Ectodermal cell (in vitro differentiated cells): Measurements from ENCODE around the gene DNAJC15.
"Not testable (repeated sequence)": the region's sequence is repeated elsewhere in the genome, so short reads cannot be mapped to it uniquely, and the experiment has no call there.

Source experiments
- H3K27ac ChIP-seq: 2 replicates; pipeline ENCODE4 v1.7.0; 2013; ENCODE audit warnings: mild to moderate bottlenecking, low read depth, low read length; ENCODE audit not compliant: insufficient read depth, poor library complexity, severe bottlenecking
- H3K27me3 ChIP-seq: 2 replicates; pipeline ENCODE4 v1.7.0; 2013; ENCODE audit warnings: mild to moderate bottlenecking, low read length; ENCODE audit not compliant: insufficient read depth, control insufficient read depth, poor library complexity, severe bottlenecking
- H3K36me3 ChIP-seq: one replicate; pipeline ENCODE4 v1.7.0; 2013; ENCODE audit warnings: low read length; ENCODE audit not compliant: control insufficient read depth, insufficient read depth
- H3K4me1 ChIP-seq: one replicate; pipeline ENCODE4 v1.7.0; 2013; ENCODE audit warnings: low read length; ENCODE audit not compliant: control insufficient read depth, insufficient read depth
- H3K4me3 ChIP-seq: 2 replicates; pipeline ENCODE4 v1.7.0; 2013; ENCODE audit warnings: low read depth, low read length, control low read depth; ENCODE audit not compliant: insufficient read depth
- H3K9me3 ChIP-seq: 2 replicates; pipeline ENCODE4 v1.7.0; 2013; ENCODE audit warnings: mild to moderate bottlenecking, low read length, moderate library complexity; ENCODE audit not compliant: control insufficient read depth
- WGBS, 2 experiments: methylation state at CpG; one replicate each; pipeline ENCODE4 v1.1.7; 2013; ENCODE audit warnings: missing lambda C conversion rate in 2 of 2; 5-methylcytosine and 5-hydroxymethylcytosine counted together

The DNAJC15 gene

DNA sequence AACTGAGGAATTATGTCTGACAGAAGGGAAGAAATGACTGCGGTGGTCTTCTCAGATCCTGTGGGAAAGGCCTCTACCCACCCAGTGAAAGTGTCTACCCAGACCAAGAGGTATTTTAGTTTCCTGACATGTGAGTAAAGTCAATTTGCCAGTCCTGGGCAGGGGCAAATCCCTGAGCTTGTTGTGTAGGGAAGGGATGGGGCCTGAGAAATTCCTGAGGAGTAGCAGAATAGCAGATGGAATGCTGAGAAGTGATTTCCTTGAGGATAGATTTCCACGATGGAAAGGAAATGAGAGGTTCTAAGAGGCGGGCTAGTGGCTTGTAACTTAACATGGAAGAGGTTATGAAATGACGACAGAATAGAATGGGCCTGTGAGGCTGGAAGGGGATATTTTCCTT, 37.4 kb downstream of the DNAJC15 start:
- H3K27me3 ChIP-seq, H3K4me3 ChIP-seq, H3K27ac ChIP-seq, H3K9me3 ChIP-seq, H3K36me3 ChIP-seq: not testable (repeated sequence)
- WGBS, 2 experiments, result 72 to 75% methylated on average over 4 of the region's 4 CpGs
- peaks cover 19% of the 10 kb centered on the region for H3K4me1 ChIP-seq

DNA sequence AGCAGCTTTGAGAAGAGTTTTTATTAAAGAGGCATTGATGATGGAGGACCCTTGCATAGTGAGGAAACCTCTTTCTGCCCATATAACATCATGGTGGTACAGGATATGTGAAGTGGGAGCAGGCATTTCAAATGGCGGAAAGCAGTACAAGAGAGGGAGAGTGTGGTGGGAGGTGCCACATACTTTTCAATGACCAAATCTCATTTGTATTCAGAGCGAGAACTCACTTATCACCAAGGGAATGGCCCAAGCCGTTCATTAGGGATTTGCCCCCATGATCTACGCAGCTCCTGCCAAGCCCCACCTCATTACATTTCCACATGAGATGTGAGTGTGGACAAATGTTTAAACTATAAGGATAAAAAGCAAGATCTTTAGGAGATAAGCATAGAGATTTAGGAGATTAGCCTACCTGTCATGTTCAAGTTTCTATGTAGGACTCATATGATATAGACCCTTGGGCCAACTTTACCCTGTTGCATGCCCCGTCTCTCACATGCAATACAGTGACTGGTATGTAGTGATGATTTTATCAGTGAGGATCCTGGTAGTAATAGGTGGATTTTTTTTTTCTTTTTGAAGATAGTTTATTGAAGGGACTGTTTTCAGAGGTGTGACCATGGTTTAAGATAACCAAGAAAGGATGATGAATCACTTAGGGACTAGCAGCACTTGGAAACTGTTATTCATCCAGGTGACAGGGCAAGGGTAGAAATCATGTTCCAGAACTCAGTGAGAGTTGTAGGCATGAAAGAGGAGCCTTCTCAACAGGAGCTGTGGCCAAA, 38.3 kb downstream of the DNAJC15 start:
- H3K36me3 ChIP-seq, result no peaks in the 10 kb centered on the region
- H3K27me3 ChIP-seq, result no peaks in the 10 kb centered on the region
- no peak overlapping the region for H3K4me3 ChIP-seq
- 80 to 86% methylated on average over 3 to 5 of the region's 5 CpGs for WGBS, 2 experiments
- H3K27ac ChIP-seq, result no peak overlapping the region
- no peaks in the 10 kb centered on the region for H3K9me3 ChIP-seq
- H3K4me1 ChIP-seq, result peaks cover 19% of the 10 kb centered on the region

DNA sequence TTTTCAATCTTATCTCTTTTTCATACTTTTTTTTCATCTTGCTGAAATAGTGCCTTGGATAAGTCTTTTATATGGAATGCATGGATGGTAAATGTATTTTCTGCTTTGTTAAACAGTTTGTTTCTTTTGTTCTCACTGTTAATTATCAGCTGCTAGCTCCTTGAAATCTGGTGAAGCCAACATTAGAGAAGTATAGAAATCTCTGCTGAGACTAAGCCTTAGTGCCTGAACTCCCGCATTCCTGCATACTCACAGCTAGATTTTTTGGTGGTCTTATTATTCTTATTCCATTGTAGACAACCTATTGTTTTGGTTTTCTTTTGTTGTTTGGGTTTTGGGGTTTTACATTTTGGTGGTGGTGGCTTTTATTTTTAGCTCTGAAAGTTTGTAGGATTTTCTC, 48.4 kb downstream of the DNAJC15 start:
- no peaks in the 10 kb centered on the region for H3K27me3 ChIP-seq
- peak overlapping the region; percentile 79 for H3K27ac ChIP-seq

DNA sequence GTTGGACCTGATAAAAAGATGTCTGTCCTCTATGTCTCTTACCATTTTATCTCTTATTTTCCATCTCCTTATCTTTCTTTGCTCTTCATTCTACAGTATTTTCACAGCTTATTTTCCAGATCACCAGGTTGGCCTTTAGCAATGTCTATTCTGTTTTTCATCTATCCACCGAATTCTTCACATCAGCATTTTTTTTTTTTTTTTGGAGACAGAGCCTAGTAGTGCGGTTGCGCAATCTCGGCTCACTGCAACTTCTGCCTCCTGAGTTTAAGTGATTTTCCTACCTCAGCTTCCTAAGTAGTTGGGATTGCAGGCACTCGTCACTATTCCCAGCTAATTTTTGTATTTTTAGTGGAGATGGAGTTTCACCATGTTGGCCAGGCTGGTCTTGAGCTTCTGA, 49.0 kb downstream of the DNAJC15 start:
- Histone ChIP-seq H3K36me3 (no peaks in the 10 kb centered on the region), H3K4me3 (no peak overlapping the region), H3K27me3 (no peaks in the 10 kb centered on the region), H3K4me1 (peaks cover 31% of the 10 kb centered on the region), H3K27ac (peak overlapping the region; percentile 79), H3K9me3 (peaks cover 2% of the 10 kb centered on the region)
- 82 to 92% methylated on average over 5 of the region's 5 CpGs for WGBS, 2 experiments

More for the DNA sequence above, 48.4 kb downstream of the DNAJC15 start:
- WGBS, 2 experiments, result 25% methylated on average over 1 of the region's 1 CpG; no CpG with 5 or more reads in 1 of the 2 experiments
- Histone ChIP-seq H3K4me3 (no peak overlapping the region), H3K9me3 (peaks cover 2% of the 10 kb centered on the region), H3K4me1 (peaks cover 25% of the 10 kb centered on the region), H3K36me3 (no peaks in the 10 kb centered on the region)

DNA sequence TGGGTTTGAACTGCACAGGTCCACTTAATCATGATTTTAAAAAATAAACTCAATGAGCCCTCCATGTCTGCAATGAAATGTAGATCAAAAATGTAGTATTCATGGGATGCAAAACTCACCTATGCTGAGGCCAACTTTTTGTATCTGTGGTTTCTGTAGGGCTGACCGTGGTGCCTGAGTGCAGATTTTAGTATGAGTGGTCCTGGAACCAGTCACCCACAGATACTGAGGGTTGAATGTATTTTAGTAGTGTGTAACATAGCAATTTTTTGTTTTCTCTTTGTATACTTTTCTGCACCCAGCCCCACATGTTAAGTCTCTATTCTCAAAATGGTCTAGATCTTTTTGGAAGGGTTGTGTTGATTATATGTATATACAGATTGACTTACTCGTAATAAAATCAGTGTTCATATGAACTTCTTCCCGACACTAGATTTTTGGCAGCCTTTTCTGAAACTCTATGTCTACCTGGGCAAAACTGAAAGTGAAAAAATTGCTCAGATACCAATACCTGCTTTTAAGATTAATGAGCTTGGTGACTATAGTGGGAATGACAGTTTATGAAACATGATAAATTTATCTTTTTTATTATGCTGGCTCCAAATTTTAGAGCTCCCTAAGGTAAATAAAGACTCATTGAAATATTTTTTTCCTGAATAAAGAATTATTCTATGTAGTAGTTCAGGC, 51.6 kb downstream of the DNAJC15 start:
- H3K4me1 ChIP-seq, result peaks cover 41% of the 10 kb centered on the region
- H3K36me3 ChIP-seq, result peaks cover under 1% of the 10 kb centered on the region
- no peaks in the 10 kb centered on the region for H3K27me3 ChIP-seq
- no peak overlapping the region for H3K27ac ChIP-seq
- peaks cover 2% of the 10 kb centered on the region for H3K9me3 ChIP-seq
- 95 to 99% methylated on average over 2 to 3 of the region's 3 CpGs for WGBS, 2 experiments
- no peak overlapping the region for H3K4me3 ChIP-seq

DNA sequence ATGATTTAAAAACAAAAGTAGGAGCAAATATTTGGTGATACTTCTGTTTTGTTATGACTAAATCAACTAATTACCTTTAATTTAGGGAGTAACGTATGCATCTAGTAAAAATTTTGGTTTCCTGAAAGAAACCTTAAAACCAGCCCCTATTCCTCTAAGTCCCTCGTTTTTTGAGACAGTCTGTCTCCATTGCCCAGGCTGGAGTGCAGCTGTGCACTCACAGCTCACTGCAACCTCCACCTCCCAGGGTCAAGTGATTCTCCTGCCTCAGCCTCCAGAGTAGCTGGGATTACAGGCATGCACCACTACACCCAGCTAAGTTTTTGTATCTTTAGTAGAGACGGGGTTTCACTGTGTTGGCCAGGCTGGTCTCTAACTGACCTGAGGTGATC, 52.1 kb downstream of the DNAJC15 start:
- 89 to 94% methylated on average over 3 of the region's 3 CpGs for WGBS, 2 experiments
- not testable (repeated sequence) for H3K4me3 ChIP-seq, H3K9me3 ChIP-seq, H3K27ac ChIP-seq, H3K36me3 ChIP-seq, H3K27me3 ChIP-seq
- peaks cover 41% of the 10 kb centered on the region for H3K4me1 ChIP-seq

DNA sequence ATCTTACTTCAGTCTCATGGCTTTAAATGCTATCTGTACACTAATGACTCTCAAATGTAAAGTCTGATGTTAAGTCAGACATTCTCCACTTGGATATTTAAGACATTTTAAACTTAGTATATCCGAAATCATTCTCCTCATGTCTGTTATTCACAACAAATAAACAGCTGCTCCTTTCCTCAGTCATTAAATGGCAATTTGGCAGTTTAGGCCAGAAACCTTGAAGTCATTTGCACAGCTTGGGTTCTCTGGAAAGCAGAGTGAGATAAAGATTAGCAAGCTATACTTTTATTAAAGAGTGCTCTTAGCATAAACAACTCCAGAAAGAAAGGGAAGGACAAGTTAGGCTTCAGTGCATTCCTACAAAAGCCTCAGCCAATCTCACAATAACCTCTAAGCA, 53.7 kb downstream of the DNAJC15 start:
- peaks cover 9% of the 10 kb centered on the region for H3K36me3 ChIP-seq

DNA sequence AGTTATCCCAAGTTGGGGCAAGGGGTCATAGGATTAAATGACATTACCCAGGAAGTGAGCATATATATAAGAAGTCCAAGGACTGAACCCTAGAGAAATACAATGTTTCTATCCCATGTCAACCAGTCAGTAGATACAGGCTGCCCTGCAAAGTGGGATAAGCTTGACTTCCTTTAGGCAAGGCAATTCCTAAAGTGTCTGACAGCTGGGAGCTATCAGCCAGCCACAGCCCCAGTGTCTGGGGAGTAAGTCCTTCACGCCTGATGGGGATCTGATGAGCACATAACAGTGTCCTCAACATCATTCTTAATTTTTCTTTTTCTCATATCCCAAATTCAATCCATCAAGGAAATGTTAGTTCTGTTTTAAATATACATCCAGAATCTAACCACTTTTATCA, 54.1 kb downstream of the DNAJC15 start:
- peaks cover 4% of the 10 kb centered on the region for H3K9me3 ChIP-seq
- no peak overlapping the region for H3K4me3 ChIP-seq
- no peaks in the 10 kb centered on the region for H3K27me3 ChIP-seq
- peaks cover 29% of the 10 kb centered on the region for H3K4me1 ChIP-seq
- peaks cover 9% of the 10 kb centered on the region for H3K36me3 ChIP-seq
- 83 to 92% methylated on average over 1 of the region's 1 CpG for WGBS, 2 experiments
- H3K27ac ChIP-seq, result peak overlapping the region; percentile 47

More for the DNA sequence above, 53.7 kb downstream of the DNAJC15 start:
- no peak overlapping the region for H3K4me3 ChIP-seq
- no peaks in the 10 kb centered on the region for H3K27me3 ChIP-seq
- peaks cover 33% of the 10 kb centered on the region for H3K4me1 ChIP-seq
- peaks cover 4% of the 10 kb centered on the region for H3K9me3 ChIP-seq
- WGBS, 2 experiments, result 94 to 100% methylated on average over 1 of the region's 1 CpG
- peak overlapping the region; percentile 47 for H3K27ac ChIP-seq

DNA sequence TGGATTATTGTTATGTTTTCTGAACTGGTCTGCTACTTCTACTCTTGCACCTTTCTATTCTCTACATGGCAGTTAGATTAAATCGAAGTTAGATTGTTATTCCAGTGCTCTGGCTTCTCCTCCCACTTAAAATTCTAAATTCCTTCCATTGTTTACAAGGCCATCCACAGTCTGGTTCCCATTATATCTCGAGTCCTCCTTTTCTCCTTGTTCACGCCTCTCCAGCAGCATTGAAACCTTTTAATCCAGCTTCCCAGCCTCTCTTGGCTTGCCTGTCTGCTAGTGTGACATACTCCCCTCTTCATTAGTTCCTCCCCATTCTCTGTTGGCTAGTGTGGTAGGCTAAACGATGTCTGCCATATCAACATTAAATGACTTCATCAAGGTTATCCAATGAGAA, 54.5 kb downstream of the DNAJC15 start:
- Histone ChIP-seq H3K27ac (peak overlapping the region; percentile 47), H3K36me3 (peaks cover 9% of the 10 kb centered on the region), H3K27me3 (no peaks in the 10 kb centered on the region), H3K4me3 (no peak overlapping the region), H3K4me1 (peaks cover 26% of the 10 kb centered on the region), H3K9me3 (peaks cover 2% of the 10 kb centered on the region)
- WGBS, 2 experiments, result 60 to 66% methylated on average over 4 of the region's 4 CpGs

DNA sequence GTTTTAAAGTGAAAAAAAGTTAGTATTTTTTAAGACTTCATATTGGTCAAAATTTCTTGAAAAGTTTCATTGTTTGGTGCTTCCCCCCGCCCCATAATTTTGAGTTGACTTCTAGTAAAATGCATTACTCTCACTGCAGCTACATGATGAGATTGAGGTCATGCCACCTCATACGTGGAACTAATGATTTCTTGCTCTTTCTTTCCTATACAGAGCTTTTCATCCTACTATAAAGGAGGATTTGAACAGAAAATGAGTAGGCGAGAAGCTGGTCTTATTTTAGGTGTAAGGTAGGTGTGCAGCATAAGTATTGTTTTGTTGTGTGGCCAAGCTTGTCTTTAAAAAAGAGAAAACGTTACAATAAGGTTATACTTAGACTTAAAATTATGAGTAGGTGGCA, 55.0 kb downstream of the DNAJC15 start:
- Histone ChIP-seq H3K4me1 (peaks cover 26% of the 10 kb centered on the region), H3K9me3 (peaks cover 2% of the 10 kb centered on the region), H3K27me3 (no peaks in the 10 kb centered on the region), H3K27ac (no peak overlapping the region), H3K36me3 (peaks cover 9% of the 10 kb centered on the region), H3K4me3 (no peak overlapping the region)
- 88 to 94% methylated on average over 2 to 4 of the region's 4 CpGs for WGBS, 2 experiments
